22Rv1 (cell line): ENCODE data around the gene SLC5A4.

Experiments used
- H3K27ac ChIP-seq: fragments of 450-650 bp; 2 replicates; pipeline ENCODE4 v1.5.1; 2017
- ZFX ChIP-seq: fragments of 450-650 bp; IDR thresholded peaks from 2 replicates; pipeline ENCODE4 v1.6.1; 2017; ENCODE audit warnings: antibody characterized with exemption, borderline replicate concordance
- TF ChIP-seq, protein P1 (sequence below): fragments of 450-650 bp; IDR thresholded peaks from 2 replicates; pipeline ENCODE4 v1.5.1; 2017; ENCODE audit warnings: mild to moderate bottlenecking

SLC5A4 gene

DNA sequence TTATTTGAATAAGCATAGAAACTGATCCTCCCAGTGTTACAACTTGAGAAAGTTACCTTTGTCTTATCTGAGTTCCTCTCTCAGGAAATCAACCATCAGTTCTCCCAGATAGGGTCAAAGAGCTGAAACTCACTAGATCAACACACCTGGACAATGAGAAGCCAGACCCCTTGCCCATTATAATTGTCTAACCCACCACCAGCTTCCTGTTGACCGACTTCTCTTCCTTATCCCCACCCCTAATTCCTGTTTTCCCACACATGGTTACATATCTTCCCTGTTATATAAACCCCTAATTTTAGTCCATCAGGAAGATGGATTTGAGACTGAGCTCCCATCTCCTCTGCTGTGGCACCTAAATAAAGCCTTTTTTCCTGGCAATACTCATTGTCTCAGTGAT, 6.9 kb downstream of the SLC5A4 start:
- no peak for TF ChIP-seq ZFX
- TF ChIP-seq, protein P1, sequence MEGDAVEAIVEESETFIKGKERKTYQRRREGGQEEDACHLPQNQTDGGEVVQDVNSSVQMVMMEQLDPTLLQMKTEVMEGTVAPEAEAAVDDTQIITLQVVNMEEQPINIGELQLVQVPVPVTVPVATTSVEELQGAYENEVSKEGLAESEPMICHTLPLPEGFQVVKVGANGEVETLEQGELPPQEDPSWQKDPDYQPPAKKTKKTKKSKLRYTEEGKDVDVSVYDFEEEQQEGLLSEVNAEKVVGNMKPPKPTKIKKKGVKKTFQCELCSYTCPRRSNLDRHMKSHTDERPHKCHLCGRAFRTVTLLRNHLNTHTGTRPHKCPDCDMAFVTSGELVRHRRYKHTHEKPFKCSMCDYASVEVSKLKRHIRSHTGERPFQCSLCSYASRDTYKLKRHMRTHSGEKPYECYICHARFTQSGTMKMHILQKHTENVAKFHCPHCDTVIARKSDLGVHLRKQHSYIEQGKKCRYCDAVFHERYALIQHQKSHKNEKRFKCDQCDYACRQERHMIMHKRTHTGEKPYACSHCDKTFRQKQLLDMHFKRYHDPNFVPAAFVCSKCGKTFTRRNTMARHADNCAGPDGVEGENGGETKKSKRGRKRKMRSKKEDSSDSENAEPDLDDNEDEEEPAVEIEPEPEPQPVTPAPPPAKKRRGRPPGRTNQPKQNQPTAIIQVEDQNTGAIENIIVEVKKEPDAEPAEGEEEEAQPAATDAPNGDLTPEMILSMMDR = no peak
- no peak overlapping the region for H3K27ac ChIP-seq

DNA sequence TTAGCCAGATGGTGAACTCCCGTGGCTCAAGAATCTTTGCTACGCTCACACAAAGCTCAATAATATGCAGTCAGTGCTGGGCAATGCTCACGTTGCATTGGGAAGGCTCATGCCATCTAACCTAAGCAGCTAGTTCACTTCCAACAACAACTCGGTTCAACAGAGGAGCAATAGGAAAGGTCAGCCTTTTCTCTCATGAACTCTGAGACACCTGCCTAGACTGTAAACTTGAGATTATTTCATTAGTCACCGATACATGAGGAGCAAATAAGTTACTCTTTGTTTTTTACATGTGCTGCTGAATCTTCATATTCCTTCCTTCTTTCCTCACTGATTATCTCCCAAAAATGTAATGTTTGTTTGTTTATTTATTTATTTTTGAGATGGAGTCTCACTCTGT, 9.0 kb downstream of the SLC5A4 start:
- no peak for TF ChIP-seq ZFX
- TF ChIP-seq, protein P1 = no peak
- no peak overlapping the region for H3K27ac ChIP-seq

DNA sequence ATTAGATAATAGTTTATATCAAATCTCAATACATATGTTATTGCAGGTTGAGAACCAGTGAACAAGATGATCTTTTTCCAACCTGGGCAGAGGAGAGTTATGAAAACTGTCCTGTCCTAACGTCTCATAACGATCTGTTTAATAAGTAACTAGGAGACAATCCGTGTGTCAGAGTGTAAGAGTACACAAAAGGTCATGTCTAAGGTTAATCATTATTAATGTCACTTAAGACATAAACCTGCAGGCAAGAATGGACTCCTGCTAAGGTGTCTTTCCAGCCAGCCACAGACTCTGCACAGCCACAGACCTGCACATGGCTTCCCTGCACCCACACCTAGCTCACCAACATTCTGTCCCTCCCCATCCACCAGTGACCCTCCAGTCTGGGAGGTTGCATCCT, 10.1 kb downstream of the SLC5A4 start:
- TF ChIP-seq, protein P1 = no peak
- no peak for TF ChIP-seq ZFX
- peak overlapping the region; percentile 60 for H3K27ac ChIP-seq

DNA sequence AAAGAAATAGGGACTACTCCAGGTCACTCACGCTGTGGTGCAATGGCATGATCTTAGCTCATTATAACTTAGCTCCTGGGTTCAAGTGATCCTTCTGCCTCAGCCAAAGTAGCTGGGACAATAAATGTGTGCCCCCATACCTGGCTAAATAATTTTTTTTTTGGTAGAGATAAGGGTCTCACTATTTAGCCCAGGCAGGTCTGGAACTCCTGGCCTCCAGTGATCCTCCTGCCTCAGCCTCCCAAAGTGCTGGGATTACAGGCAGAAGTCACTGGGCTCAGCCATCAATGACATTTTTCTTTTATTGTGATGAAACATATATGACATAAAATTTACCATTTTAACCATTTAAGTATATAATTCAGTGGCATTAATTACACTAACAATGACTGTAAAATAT, 10.6 kb downstream of the SLC5A4 start:
- H3K27ac ChIP-seq = peak overlapping the region; percentile 60
- TF ChIP-seq ZFX = no peak
- TF ChIP-seq, protein P1 = no peak

DNA sequence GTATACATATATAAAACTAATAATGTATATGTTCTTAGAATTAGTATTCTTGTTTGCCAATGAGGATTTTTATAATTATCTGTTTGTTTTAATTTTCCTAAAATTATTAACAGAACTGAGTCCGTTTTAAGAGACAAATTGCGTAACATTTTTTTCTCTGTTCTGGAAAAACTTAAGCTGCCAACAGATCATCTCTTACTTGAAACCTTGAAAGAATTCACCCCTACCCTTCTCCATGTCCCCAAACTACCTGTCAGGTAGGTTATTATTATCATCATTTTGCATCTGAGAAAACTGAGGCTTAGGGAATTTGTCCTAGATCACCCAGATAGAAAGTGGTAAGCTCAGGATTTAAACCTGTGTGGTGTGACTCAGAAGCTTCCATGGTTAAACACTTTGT, 14.7 kb downstream of the SLC5A4 start:
- TF ChIP-seq ZFX = no peak
- TF ChIP-seq, protein P1 = no peak
- H3K27ac ChIP-seq = no peak overlapping the region

DNA sequence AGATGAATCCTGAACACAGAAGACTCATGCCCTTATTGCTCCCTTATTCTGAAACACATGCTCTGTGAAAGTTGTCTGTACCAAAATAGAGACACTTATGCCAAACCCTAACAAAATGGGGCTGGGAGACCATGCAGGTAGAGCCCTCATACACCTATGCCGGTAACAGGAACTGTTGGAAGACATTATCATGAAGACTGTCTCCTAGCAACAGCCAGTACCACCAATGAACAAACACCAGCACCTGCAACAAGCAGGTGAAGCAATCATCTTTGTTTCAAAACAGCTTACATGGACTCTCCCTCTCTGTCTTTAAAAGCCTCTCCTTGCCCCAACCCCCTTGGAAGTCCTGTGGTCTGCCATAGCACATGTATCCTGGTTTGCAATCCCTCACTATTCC, 17.2 kb downstream of the SLC5A4 start:
- TF ChIP-seq, protein P1 = no peak
- TF ChIP-seq ZFX = no peak

DNA sequence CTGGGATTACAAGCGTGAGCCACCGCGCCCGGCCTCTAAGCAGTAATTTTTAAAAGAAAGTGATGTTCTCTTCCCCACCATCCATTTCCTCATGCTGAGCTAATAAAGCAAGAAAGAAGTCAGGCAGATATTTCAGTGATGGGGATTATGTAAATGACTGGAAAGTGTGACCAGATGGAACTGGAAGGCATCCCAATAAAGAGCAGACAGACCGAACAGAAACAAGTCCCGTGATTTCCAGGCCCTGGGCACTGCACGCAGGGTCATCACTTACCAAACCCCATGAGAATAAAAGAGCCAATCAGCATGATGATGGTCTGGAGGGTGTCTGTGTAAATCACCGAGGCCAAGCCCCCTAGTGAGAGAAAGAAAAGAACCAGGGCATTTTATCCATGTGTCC, 18.2 kb downstream of the SLC5A4 start:
- no peak overlapping the region for H3K27ac ChIP-seq
- TF ChIP-seq ZFX = no peak
- TF ChIP-seq, protein P1 = no peak

More for the DNA sequence above, 17.2 kb downstream of the SLC5A4 start:
- H3K27ac ChIP-seq = no peak overlapping the region
